Lower leg skin (tissue), 3 donors: ENCODE data around the gene RPL37.
"Not testable (repeated sequence)": the region's sequence is repeated elsewhere in the genome, so short reads cannot be mapped to it uniquely, and the experiment has no call there.

ENCODE experiments used
- CTCF ChIP-seq, 3 donors: fragments of 450-650 bp; IDR thresholded peaks; one replicate each; pipeline ENCODE4 v1.5.1; 2016; ENCODE audit warnings: antibody characterized with exemption in 3 of 3, mild to moderate bottlenecking in 3 of 3, moderate library complexity in 2 of 3
- POLR2A ChIP-seq, 2 donors: fragments of 450-650 bp; IDR thresholded peaks; one replicate each; pipeline ENCODE4 v1.6.1; 2016 to 2017; ENCODE audit warnings: antibody characterized with exemption in 2 of 2, mild to moderate bottlenecking in 1 of 2, moderate library complexity in 1 of 2

- TF ChIP-seq POLR2A, CTCF (IDR thresholded peaks at IDR 0.05): not testable (repeated sequence)
Observed at GRCh38 chr5:40872253-40872652, 37.2 kb upstream of the RPL37 start.
